K562 (cell line): Measurements from ENCODE around the gene UROD. TPM values are rescaled to one million over a fixed set of nuclear protein-coding genes. Genes with fewer than 3 reads are reported as not detected.

ENCODE experiments used
- CBFB ChIP-seq: sonication (generic); formaldehyde crosslinking; IDR thresholded peaks from 2 replicates; pipeline ENCODE4 v1.4.0; 2020; ENCODE audit warnings: mild to moderate bottlenecking, missing genetic modification reagents
- E2F4 ChIP-seq: sonication (generic); formaldehyde crosslinking; IDR thresholded peaks from 2 replicates; pipeline ENCODE4 v1.8.0; 2022; ENCODE audit warnings: mild to moderate bottlenecking, low read depth, missing genetic modification reagents
- FOXK1 ChIP-seq: sonication (generic); formaldehyde crosslinking; IDR thresholded peaks from 2 replicates; pipeline ENCODE4 v1.8.0; 2022; ENCODE audit warnings: missing genetic modification reagents, mild to moderate bottlenecking, borderline replicate concordance
- HDAC6 ChIP-seq: IDR thresholded peaks from 2 replicates; pipeline ENCODE4 v1.6.1; 2012; ENCODE audit warnings: low read depth, mild to moderate bottlenecking, control low read depth, inconsistent platforms, low read length, moderate library complexity
- HIVEP1 ChIP-seq: fragments of 250-450 bp; sonication (Bioruptor Pico); IDR thresholded peaks from 2 replicates; pipeline ENCODE4 v1.4.0; 2020; ENCODE audit warnings: mild to moderate bottlenecking
- HMGXB4 ChIP-seq: sonication (generic); formaldehyde crosslinking; IDR thresholded peaks from 2 replicates; pipeline ENCODE4 v1.8.1; 2023; ENCODE audit warnings: mild to moderate bottlenecking, missing genetic modification reagents
- ILK ChIP-seq: fragments of 450-650 bp; IDR thresholded peaks from 2 replicates; pipeline ENCODE4 v1.6.1; 2016; ENCODE audit warnings: missing genetic modification characterization, low read depth, mild to moderate bottlenecking, missing compliant biosample characterization, moderate library complexity, borderline replicate concordance
- JUN ChIP-seq, 2 experiments: sonication (generic) in 1 of 2; formaldehyde crosslinking in 1 of 2; IDR thresholded peaks; 2 replicates each; pipeline versions ENCODE4 v1.6.1 to v1.8.0; 2012 to 2022; ENCODE audit warnings: borderline replicate concordance in 2 of 2, mild to moderate bottlenecking in 2 of 2, improper control_type of control experiment in 1 of 2, low read depth in 1 of 2, low read length in 1 of 2, missing genetic modification reagents in 1 of 2
- LCOR ChIP-seq: sonication (generic); formaldehyde crosslinking; IDR thresholded peaks from 2 replicates; pipeline ENCODE4 v1.8.0; 2022; ENCODE audit warnings: mild to moderate bottlenecking, missing genetic modification reagents
- MAX ChIP-seq: sonication (generic); formaldehyde crosslinking; IDR thresholded peaks from 2 replicates; pipeline ENCODE4 v1.9.0; 2022; ENCODE audit warnings: mild to moderate bottlenecking, missing genetic modification reagents
- MCM3 ChIP-seq: fragments of 450-650 bp; IDR thresholded peaks from 2 replicates; pipeline ENCODE4 v1.6.1; 2016
- NBN ChIP-seq: fragments of 450-650 bp; IDR thresholded peaks from 2 replicates; pipeline ENCODE4 v1.6.1; 2016; ENCODE audit warnings: low read depth, mild to moderate bottlenecking
- NFXL1 ChIP-seq: fragments of 450-650 bp; formaldehyde crosslinking; IDR thresholded peaks from 2 replicates; pipeline ENCODE4 v1.4.0; 2021; ENCODE audit warnings: mild to moderate bottlenecking
- NFYB ChIP-seq: IDR thresholded peaks from 2 replicates; pipeline ENCODE4 v1.6.1; 2011; ENCODE audit warnings: mild to moderate bottlenecking, moderate library complexity; ENCODE audit not compliant: insufficient read length; ENCODE audit errors: extremely low read depth
- NR0B1 ChIP-seq: fragments of 450-650 bp; IDR thresholded peaks from one replicate; pipeline ENCODE4 v1.6.1; 2018; ENCODE audit warnings: mild to moderate bottlenecking, moderate library complexity; ENCODE audit not compliant: partially characterized antibody
- NR1H2 ChIP-seq: sonication (generic); formaldehyde crosslinking; IDR thresholded peaks from 2 replicates; pipeline ENCODE4 v1.4.0; 2020; ENCODE audit warnings: mild to moderate bottlenecking, missing genetic modification reagents
- RCOR1 ChIP-seq, 2 experiments: IDR thresholded peaks; 2 replicates each; pipeline ENCODE4 v1.6.1; 2012; ENCODE audit warnings: low read depth in 2 of 2, low read length in 2 of 2, borderline replicate concordance in 1 of 2, improper control_type of control experiment in 1 of 2
- SMAD3 ChIP-seq: fragments of 450-650 bp; formaldehyde crosslinking; conservative IDR thresholded peaks from 2 replicates; pipeline ENCODE4 v1.4.0; 2020; ENCODE audit warnings: mild to moderate bottlenecking
- SP2 ChIP-seq: IDR thresholded peaks from 2 replicates; pipeline ENCODE4 v1.6.1; 2011; ENCODE audit warnings: mild to moderate bottlenecking, low read depth, low read length, moderate library complexity; ENCODE audit not compliant: poor library complexity, severe bottlenecking; ENCODE audit errors: extremely low read depth
- TAF15 ChIP-seq: fragments of 200-400 bp; formaldehyde crosslinking; IDR thresholded peaks from 2 replicates; pipeline ENCODE4 v1.6.1; 2017; ENCODE audit warnings: mild to moderate bottlenecking, low read depth, low read length, moderate library complexity
- TAL1 ChIP-seq: fragments of 450-650 bp; IDR thresholded peaks from 2 replicates; pipeline ENCODE4 v1.6.1; 2016; ENCODE audit warnings: mild to moderate bottlenecking
- TSC22D4 ChIP-seq: fragments of 450-650 bp; IDR thresholded peaks from 2 replicates; pipeline ENCODE4 v1.6.1; 2016; ENCODE audit warnings: missing genetic modification characterization, missing biosample characterization, control low read depth
- U2AF1 ChIP-seq: fragments of 200-400 bp; formaldehyde crosslinking; optimal IDR thresholded peaks from 2 replicates; pipeline ENCODE3; 2017; ENCODE audit warnings: mild to moderate bottlenecking, low read depth, low read length, moderate library complexity
- ZNF3 ChIP-seq: fragments of 250-450 bp; sonication (Bioruptor Pico); IDR thresholded peaks from 2 replicates; pipeline ENCODE4 v1.5.0; 2021; ENCODE audit warnings: mild to moderate bottlenecking, moderate library complexity
- ZNF778 ChIP-seq: fragments of 450-650 bp; formaldehyde crosslinking; IDR thresholded peaks from 2 replicates; pipeline ENCODE4 v1.4.0; 2020; ENCODE audit warnings: mild to moderate bottlenecking, moderate library complexity
- polyA plus RNA-seq, 8 experiments: library from polyadenylated mRNA; depleted of rRNA in 4 of 8; stranded (reverse) in 5 of 8; unstranded in 3 of 8; fragments of >200 nt; fragmentation: Nextera tagmentation in 2 of 8; fragmentation: Illumina TruSeq in 1 of 8; extraction: Ambion mirVana in 2 of 8; extraction: Trizol in 1 of 8; gene quantifications; 2 replicates each; pipeline versions ENCODE4 v1.2.1 to v1.2.3, GENCODE V29; 2011 to 2014; ENCODE audit warnings: inconsistent platforms in 1 of 8, missing spikeins in 1 of 8
- total RNA-seq, 7 experiments: library from RNA; depleted of rRNA in 6 of 7; stranded (reverse); fragments of >200 nt in 6 of 7; fragmentation: Illumina TruSeq in 2 of 7; extraction: Trizol in 2 of 7; gene quantifications; 2 replicates each; pipeline versions ENCODE4 v1.2.1 to v1.2.3, GENCODE V29; 2011 to 2021; ENCODE audit warnings: low replicate concordance in 1 of 7

The UROD gene
- total and polyA plus RNA-seq, 9 of the 15 experiments (the other 6 are each of a cell fraction or from before 2014, with no cell fraction given): 533 to 2,933 (median 1,100) TPM

GRCh38 chr1:45012639-45013278 lies 705 bp downstream of the UROD start (continued):
- no peak for TF ChIP-seq NR0B1
- TF ChIP-seq LCOR: peak; percentile 86
- no peak for TF ChIP-seq HDAC6
- no peak for TF ChIP-seq SMAD3 (CRISPR knock-in tag)
- TF ChIP-seq TAL1: peak; percentile 98
- no peak for TF ChIP-seq SP2
- TF ChIP-seq RCOR1 (IDR thresholded peaks at IDR 0.05; ENCODE audit: borderline replicate concordance in 1 of 2, low read depth in 2 of 2, low read length in 2 of 2): peak; percentile 66 to 96
- TF ChIP-seq FOXK1 (CRISPR knock-in tag): no peak
- TF ChIP-seq NFYB: no peak
- no peak for TF ChIP-seq ZNF3
- no peak for TF ChIP-seq ZNF778 (CRISPR knock-in tag)
- no peak for TF ChIP-seq HMGXB4 (CRISPR knock-in tag)
- TF ChIP-seq ILK (tag): no peak
- no peak for TF ChIP-seq CBFB (CRISPR knock-in tag)
- no peak for TF ChIP-seq TAF15
- peak; percentile 65; the same call in 1 of the 2 replicates for TF ChIP-seq JUN (IDR thresholded peaks at IDR 0.05; ENCODE audit: borderline replicate concordance, low read depth, low read length)
- no peak for TF ChIP-seq JUN (CRISPR knock-in tag; IDR thresholded peaks at IDR 0.05; ENCODE audit: borderline replicate concordance)
- no peak for TF ChIP-seq HIVEP1 (CRISPR knock-in tag)
- peak; percentile 62; the same call in 1 of the 2 replicates for TF ChIP-seq E2F4 (CRISPR knock-in tag)
- TF ChIP-seq NBN: peak; percentile 84
- TF ChIP-seq TSC22D4 (tag): no peak
- TF ChIP-seq NR1H2 (CRISPR knock-in tag): 0 out of 2 replicates have a peak, but pooled peaks have one; percentile 78
- TF ChIP-seq MAX (CRISPR knock-in tag): peak; percentile 70; the same call in 1 of the 2 replicates
- TF ChIP-seq MCM3: no peak
- TF ChIP-seq U2AF1: no peak
- no peak; the same call in 1 of the 2 replicates for TF ChIP-seq NFXL1 (CRISPR knock-in tag)
